Calu3 (cell line): ENCODE results near the gene SLC15A1. TPM values are rescaled to one million over a fixed set of nuclear protein-coding genes. Genes with fewer than 3 reads are reported as not detected.

Source experiments
- BruUV-seq: library from RNA; stranded (reverse); fragments of 400-500 nt; replicated peaks from 2 replicates; lab custom pipeline; 2021; lab: Mats Ljungman, UMichigan
- CTCF ChIA-PET: fragments of 300-600 bp; sonication (Branson Sonifier 250); formaldehyde crosslinking; loops from one replicate; lab custom pipeline; 2022; ENCODE audit warnings: antibody characterized with exemption; lab: Charles Lee
- DNase-seq: peaks from one replicate; pipeline ENCODE4 v3.0.0; 2022
- H3K27ac Mint-ChIP-seq: one replicate; pipeline ENCODE4 v1.8.0; 2022; ENCODE audit warnings: mixed read lengths; ENCODE audit not compliant: unreplicated experiment
- H3K27me3 Mint-ChIP-seq: one replicate; pipeline ENCODE4 v1.8.0; 2022; ENCODE audit warnings: mixed read lengths; ENCODE audit not compliant: unreplicated experiment
- H3K36me3 Mint-ChIP-seq: one replicate; pipeline ENCODE4 v1.8.0; 2022; ENCODE audit warnings: mild to moderate bottlenecking, moderate library complexity, mixed read lengths; ENCODE audit not compliant: insufficient read depth, unreplicated experiment
- H3K4me1 Mint-ChIP-seq: one replicate; pipeline ENCODE4 v1.8.0; 2022; ENCODE audit warnings: mild to moderate bottlenecking, low read depth, mixed read lengths; ENCODE audit not compliant: unreplicated experiment
- H3K4me3 Mint-ChIP-seq: one replicate; pipeline ENCODE4 v1.8.0; 2022; ENCODE audit warnings: mild to moderate bottlenecking, low read depth, moderate library complexity, mixed read lengths; ENCODE audit not compliant: unreplicated experiment
- H3K9me3 Mint-ChIP-seq: one replicate; pipeline ENCODE4 v1.8.0; 2022; ENCODE audit warnings: low read depth, mixed read lengths; ENCODE audit not compliant: unreplicated experiment
- CTCF ChIP-seq: fragments of 200-600 bp; IDR thresholded peaks from one replicate; pipeline ENCODE4 v1.8.0; 2022; ENCODE audit warnings: antibody characterized with exemption; ENCODE audit not compliant: unreplicated experiment
- intact Hi-C: fragments of 100-400 bp; cut with micrococcal nuclease; formaldehyde crosslinking; loops from one replicate; pipeline ENCODE4 v1.10.0; 2022; ENCODE audit not compliant: unreplicated experiment
- total RNA-seq: library from RNA; stranded (reverse); gene quantifications from 2 replicates; pipeline ENCODE4 v1.2.3, GENCODE V29; 2022

The SLC15A1 gene
- total RNA-seq, 1 experiment from 2014 or later: 0.99 TPM

DNA sequence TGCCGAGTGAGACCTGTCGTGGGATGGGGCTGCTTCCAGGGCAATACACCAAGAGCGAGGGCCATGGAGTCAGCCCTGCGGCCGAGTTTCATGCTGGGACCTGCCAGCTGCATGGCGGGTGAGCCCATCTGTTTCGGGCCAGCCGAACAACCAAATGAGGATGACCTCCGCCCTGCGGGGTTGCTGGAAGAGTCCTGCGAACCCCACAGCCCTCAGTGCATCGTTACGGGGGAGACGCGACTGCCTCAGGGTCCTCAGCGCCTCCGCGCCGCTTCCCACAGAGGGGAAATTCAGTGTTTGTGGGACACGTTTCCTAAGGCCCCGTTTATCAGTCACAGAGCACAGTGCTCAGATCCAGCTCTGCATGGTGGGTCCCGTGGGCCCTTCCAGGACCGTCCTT lies 22.0 kb downstream of the SLC15A1 start:
- no peak overlapping the region for H3K4me3 Mint-ChIP-seq
- H3K27ac Mint-ChIP-seq: no peak overlapping the region
- no peaks in the 10 kb centered on the region for H3K9me3 Mint-ChIP-seq
- no peaks in the 10 kb centered on the region for H3K36me3 Mint-ChIP-seq
- BruUV-seq: no TSS peak
- CTCF ChIA-PET: no interaction called here
- no peak for TF ChIP-seq CTCF
- H3K4me1 Mint-ChIP-seq: no peaks in the 10 kb centered on the region
- no peak for DNase-seq
- H3K27me3 Mint-ChIP-seq: no peaks in the 10 kb centered on the region
- intact Hi-C loops: no loop called here

- no peak for DNase-seq
- CTCF ChIA-PET: no interaction called here
- no TSS peak for BruUV-seq
- TF ChIP-seq CTCF: no peak
- Mint-ChIP-seq H3K27ac (no peak overlapping the region), H3K36me3 (no peaks in the 10 kb centered on the region), H3K9me3 (no peaks in the 10 kb centered on the region), H3K27me3 (no peaks in the 10 kb centered on the region), H3K4me3 (no peak overlapping the region), H3K4me1 (no peaks in the 10 kb centered on the region)
- intact Hi-C loops: no loop called here
These were observed 22.8 kb downstream of the SLC15A1 start for GRCh38 chr13:98729658-98730057.

DNA sequence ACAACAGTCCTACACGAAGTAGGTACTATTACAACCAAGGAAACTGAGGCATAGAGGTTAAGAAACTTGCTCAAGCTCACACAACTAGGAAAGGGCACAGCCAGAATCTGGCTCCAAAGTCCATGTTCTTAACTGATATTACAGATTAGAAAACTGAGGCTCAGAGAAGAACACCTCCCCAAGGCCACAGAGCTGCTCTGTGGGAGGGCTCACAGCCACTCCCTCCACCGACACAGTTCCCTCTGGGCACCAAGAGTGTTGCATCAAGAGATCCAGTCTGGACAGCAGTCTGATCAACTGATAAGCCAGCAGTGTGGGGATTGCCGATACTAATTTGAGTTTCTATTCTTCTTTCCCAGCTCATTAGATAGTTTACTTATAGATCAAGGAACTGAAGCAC lies 29.5 kb downstream of the SLC15A1 start:
- Mint-ChIP-seq H3K4me3 (no peak overlapping the region), H3K9me3 (no peaks in the 10 kb centered on the region), H3K27me3 (no peaks in the 10 kb centered on the region), H3K4me1 (no peaks in the 10 kb centered on the region), H3K27ac (no peak overlapping the region), H3K36me3 (no peaks in the 10 kb centered on the region)
- intact Hi-C loops: no loop called here
- BruUV-seq: no TSS peak
- no peak for DNase-seq
- no peak for TF ChIP-seq CTCF
- CTCF ChIA-PET: no interaction called here

- Mint-ChIP-seq H3K27me3 (no peaks in the 10 kb centered on the region), H3K4me3 (no peak overlapping the region), H3K36me3 (no peaks in the 10 kb centered on the region), H3K4me1 (peaks cover 8% of the 10 kb centered on the region), H3K9me3 (no peaks in the 10 kb centered on the region), H3K27ac (no peak overlapping the region)
- intact Hi-C loops: no loop called here
- CTCF ChIA-PET: no interaction called here
- no peak for DNase-seq
- no peak for TF ChIP-seq CTCF
- BruUV-seq: no TSS peak
These were observed 30.5 kb downstream of the SLC15A1 start for GRCh38 chr13:98721825-98722510.
